PFSK-1 (cell line): ENCODE data around the gene KCNIP1.

Experiments used
- FOXP2 ChIP-seq: optimal IDR thresholded peaks from 2 replicates; pipeline ENCODE3; 2011; ENCODE audit warnings: borderline replicate concordance, control low read depth, inconsistent platforms; ENCODE audit not compliant: insufficient read depth; ENCODE audit errors: extremely low read length, extremely low read depth
- POLR2AphosphoS5 ChIP-seq: IDR thresholded peaks from 2 replicates; pipeline ENCODE4 v1.6.1; 2012; ENCODE audit warnings: low read depth, mild to moderate bottlenecking, control low read depth, low read length, moderate library complexity
- SIN3A ChIP-seq: IDR thresholded peaks from 2 replicates; pipeline ENCODE4 v1.6.1; 2012; ENCODE audit warnings: mild to moderate bottlenecking, low read length, moderate library complexity, borderline replicate concordance; ENCODE audit not compliant: insufficient read depth
- TF ChIP-seq, protein P1 (sequence below), 2 experiments: IDR thresholded peaks; 2 replicates each; pipeline versions ENCODE4 v1.6.1 to v1.8.0; 2011 to 2012; ENCODE audit warnings: low read depth in 2 of 2, low read length in 2 of 2, control low read depth in 1 of 2, inconsistent platforms in 1 of 2, mild to moderate bottlenecking in 1 of 2, moderate library complexity in 1 of 2; ENCODE audit not compliant: insufficient read depth in 1 of 2

- TF ChIP-seq POLR2AphosphoS5: no peak
- TF ChIP-seq, protein P1, sequence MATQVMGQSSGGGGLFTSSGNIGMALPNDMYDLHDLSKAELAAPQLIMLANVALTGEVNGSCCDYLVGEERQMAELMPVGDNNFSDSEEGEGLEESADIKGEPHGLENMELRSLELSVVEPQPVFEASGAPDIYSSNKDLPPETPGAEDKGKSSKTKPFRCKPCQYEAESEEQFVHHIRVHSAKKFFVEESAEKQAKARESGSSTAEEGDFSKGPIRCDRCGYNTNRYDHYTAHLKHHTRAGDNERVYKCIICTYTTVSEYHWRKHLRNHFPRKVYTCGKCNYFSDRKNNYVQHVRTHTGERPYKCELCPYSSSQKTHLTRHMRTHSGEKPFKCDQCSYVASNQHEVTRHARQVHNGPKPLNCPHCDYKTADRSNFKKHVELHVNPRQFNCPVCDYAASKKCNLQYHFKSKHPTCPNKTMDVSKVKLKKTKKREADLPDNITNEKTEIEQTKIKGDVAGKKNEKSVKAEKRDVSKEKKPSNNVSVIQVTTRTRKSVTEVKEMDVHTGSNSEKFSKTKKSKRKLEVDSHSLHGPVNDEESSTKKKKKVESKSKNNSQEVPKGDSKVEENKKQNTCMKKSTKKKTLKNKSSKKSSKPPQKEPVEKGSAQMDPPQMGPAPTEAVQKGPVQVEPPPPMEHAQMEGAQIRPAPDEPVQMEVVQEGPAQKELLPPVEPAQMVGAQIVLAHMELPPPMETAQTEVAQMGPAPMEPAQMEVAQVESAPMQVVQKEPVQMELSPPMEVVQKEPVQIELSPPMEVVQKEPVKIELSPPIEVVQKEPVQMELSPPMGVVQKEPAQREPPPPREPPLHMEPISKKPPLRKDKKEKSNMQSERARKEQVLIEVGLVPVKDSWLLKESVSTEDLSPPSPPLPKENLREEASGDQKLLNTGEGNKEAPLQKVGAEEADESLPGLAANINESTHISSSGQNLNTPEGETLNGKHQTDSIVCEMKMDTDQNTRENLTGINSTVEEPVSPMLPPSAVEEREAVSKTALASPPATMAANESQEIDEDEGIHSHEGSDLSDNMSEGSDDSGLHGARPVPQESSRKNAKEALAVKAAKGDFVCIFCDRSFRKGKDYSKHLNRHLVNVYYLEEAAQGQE (IDR thresholded peaks at IDR 0.05; ENCODE audit: insufficient read depth in 1 of 2, low read depth in 2 of 2, low read length in 2 of 2): no peak
- no peak for TF ChIP-seq FOXP2
- TF ChIP-seq SIN3A: no peak
Measured at GRCh38 chr5:170743876-170744212, 240.0 kb downstream of the KCNIP1 start.
